Endothelial cell (in vitro differentiated cells): ENCODE results near the gene TP53. TPM values are rescaled to one million over a fixed set of nuclear protein-coding genes. Genes with fewer than 3 reads are reported as not detected.

Experiments
- DNase-seq: peaks from one replicate; pipeline ENCODE4 v3.0.0; 2021; ENCODE audit warnings: low spot score
- H3K27ac Mint-ChIP-seq: one replicate; pipeline ENCODE4 v1.8.0; 2021; ENCODE audit warnings: mixed read lengths, inconsistent platforms; ENCODE audit not compliant: unreplicated experiment
- H3K27me3 Mint-ChIP-seq: one replicate; pipeline ENCODE4 v1.8.0; 2021; ENCODE audit warnings: mild to moderate bottlenecking, moderate library complexity, mixed read lengths, inconsistent platforms; ENCODE audit not compliant: unreplicated experiment
- H3K36me3 Mint-ChIP-seq: one replicate; pipeline ENCODE4 v1.8.0; 2021; ENCODE audit warnings: mild to moderate bottlenecking, low read depth, mixed read lengths, inconsistent platforms; ENCODE audit not compliant: unreplicated experiment
- H3K4me1 Mint-ChIP-seq: one replicate; pipeline ENCODE4 v1.8.0; 2021; ENCODE audit warnings: mild to moderate bottlenecking, mixed read lengths, inconsistent platforms; ENCODE audit not compliant: unreplicated experiment
- H3K4me3 Mint-ChIP-seq: one replicate; pipeline ENCODE4 v1.8.0; 2021; ENCODE audit warnings: mild to moderate bottlenecking, mixed read lengths, inconsistent platforms; ENCODE audit not compliant: unreplicated experiment
- H3K9me3 Mint-ChIP-seq: one replicate; pipeline ENCODE4 v1.8.0; 2021; ENCODE audit warnings: mixed read lengths, inconsistent platforms; ENCODE audit not compliant: unreplicated experiment
- long read RNA-seq: library from polyadenylated mRNA; unstranded; transcript quantifications from one replicate; pipeline ENCODE4 v2.0.0, GENCODE V29; 2020; ENCODE audit not compliant: unreplicated experiment
- total RNA-seq: library from RNA; stranded (reverse); fragmentation: NEBNext Ultra II Directional; extraction: Animal tissue kit (Norgen Biotek cat#: 25700); gene quantifications from one replicate; pipeline ENCODE4 v1.2.1, GENCODE V29; 2021; ENCODE audit not compliant: unreplicated experiment
- TF ChIP-seq, protein P1 (sequence below): fragments of 200-600 bp; sonication (generic); IDR thresholded peaks from one replicate; pipeline ENCODE4 v1.5.0; 2021; ENCODE audit warnings: antibody characterized with exemption; ENCODE audit not compliant: unreplicated experiment

The TP53 gene
- total RNA-seq = 95.5 TPM
- long read RNA-seq, transcript TP53-227 (11 exons, 2,579 nt) = major isoform, 24 of 35 reads
- long read RNA-seq, partial matches to known transcripts = 4 of 35 reads
- long read RNA-seq, other reads (novel, unspliced or antisense) = 6 of 35 reads

DNA sequence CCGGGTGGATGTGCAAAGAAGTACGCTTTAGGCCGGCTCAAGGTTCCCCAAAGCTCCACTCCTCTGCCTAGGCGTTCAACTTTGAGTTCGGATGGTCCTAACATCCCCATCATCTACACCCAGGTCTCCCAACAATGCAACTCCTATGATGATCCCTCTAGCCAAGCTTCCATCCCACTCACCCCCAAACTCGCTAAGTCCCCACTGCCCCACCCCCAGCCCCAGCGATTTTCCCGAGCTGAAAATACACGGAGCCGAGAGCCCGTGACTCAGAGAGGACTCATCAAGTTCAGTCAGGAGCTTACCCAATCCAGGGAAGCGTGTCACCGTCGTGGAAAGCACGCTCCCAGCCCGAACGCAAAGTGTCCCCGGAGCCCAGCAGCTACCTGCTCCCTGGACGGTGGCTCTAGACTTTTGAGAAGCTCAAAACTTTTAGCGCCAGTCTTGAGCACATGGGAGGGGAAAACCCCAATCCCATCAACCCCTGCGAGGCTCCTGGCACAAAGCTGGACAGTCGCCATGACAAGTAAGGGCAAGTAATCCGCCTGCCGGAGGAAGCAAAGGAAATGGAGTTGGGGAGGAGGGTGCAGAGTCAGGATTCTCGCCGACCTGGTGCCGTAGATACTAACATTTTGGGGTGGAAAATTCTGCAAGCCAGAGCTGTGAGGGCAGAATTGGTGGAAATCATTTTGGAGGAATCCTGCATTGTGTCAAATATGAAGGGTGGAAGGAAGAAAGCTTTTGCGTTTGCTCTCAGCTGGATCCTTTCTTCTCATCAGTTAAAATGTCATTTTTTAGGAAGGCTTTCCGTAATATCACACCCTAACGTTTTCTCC, at the start of gene TP53:
TSS of gene TP53 (minus strand) at position 419 of the 836 bp plus-strand sequence. CDS start 10,896 bp downstream, outside the sequence.
- Mint-ChIP-seq H3K4me1 (peaks cover 24% of the 10 kb centered on the region), H3K36me3 (peaks cover 7% of the 10 kb centered on the region), H3K9me3 (peaks cover 3% of the 10 kb centered on the region), H3K27me3 (peaks cover 8% of the 10 kb centered on the region), H3K4me3 (peak within 1 kb of the TSS; percentile 96), H3K27ac (peak within 1 kb of the TSS; percentile 100)
- TF ChIP-seq, protein P1, sequence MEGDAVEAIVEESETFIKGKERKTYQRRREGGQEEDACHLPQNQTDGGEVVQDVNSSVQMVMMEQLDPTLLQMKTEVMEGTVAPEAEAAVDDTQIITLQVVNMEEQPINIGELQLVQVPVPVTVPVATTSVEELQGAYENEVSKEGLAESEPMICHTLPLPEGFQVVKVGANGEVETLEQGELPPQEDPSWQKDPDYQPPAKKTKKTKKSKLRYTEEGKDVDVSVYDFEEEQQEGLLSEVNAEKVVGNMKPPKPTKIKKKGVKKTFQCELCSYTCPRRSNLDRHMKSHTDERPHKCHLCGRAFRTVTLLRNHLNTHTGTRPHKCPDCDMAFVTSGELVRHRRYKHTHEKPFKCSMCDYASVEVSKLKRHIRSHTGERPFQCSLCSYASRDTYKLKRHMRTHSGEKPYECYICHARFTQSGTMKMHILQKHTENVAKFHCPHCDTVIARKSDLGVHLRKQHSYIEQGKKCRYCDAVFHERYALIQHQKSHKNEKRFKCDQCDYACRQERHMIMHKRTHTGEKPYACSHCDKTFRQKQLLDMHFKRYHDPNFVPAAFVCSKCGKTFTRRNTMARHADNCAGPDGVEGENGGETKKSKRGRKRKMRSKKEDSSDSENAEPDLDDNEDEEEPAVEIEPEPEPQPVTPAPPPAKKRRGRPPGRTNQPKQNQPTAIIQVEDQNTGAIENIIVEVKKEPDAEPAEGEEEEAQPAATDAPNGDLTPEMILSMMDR = no peak
- peak; percentile 74 for DNase-seq

DNA sequence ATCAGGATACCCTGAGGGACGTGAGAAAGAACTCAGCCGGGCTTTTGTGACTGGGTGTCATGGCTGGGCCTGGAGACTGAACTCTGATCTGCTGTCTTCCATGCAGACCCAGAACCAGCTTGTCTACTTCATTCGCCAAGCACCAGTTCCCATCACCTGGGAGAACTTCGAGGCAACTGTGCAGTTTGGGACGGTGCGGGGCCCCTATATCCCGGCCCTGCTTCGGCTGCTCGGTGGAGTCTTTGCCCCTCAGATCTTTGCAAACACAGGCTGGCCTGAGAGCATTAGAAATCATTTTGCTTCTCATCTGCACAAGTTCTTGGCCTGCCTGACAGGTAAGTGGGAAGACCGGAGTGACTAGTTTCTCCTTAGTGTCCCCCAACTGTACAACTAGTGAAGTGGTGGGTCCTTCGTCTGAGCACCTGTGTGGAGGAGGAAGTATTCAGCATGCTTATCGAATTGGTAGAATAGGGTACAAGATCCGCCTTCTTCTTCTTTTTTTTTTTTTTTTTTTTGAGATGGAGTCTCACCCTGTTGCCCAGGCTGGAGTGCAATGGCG, 45.8 kb upstream of the TP53 start:
- DNase-seq = no peak
- Mint-ChIP-seq H3K4me3 (no peak overlapping the region), H3K27ac (no peak overlapping the region)

DNA sequence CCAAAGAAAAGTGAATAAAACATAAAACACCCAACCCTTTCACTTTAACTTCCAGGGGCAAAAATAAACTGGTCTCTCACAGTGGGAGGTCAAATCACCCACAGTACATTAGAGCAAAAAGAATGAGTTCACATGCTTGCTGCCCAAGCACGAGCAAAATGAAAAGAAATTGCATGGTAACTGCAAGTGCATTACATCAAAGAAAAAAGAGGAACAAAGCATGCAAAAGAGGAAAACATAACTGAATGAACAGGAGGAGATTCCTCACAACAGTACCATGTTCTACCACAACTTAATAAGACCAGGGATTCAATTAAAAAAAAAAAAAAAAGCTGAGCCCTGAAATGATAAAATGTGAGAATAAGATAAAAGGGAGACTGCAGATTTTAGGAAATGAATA, 42.5 kb upstream of the TP53 start:
- DNase-seq = no peak
- TF ChIP-seq, protein P1 = no peak
- Mint-ChIP-seq H3K4me1 (no peaks in the 10 kb centered on the region), H3K27me3 (no peaks in the 10 kb centered on the region), H3K36me3 (no peaks in the 10 kb centered on the region), H3K27ac (no peak overlapping the region), H3K9me3 (no peaks in the 10 kb centered on the region), H3K4me3 (no peak overlapping the region)

More for the DNA sequence above, 45.8 kb upstream of the TP53 start:
- Mint-ChIP-seq H3K27me3 (peaks cover 1% of the 10 kb centered on the region), H3K4me1 (no peaks in the 10 kb centered on the region), H3K9me3 (no peaks in the 10 kb centered on the region), H3K36me3 (no peaks in the 10 kb centered on the region)
- TF ChIP-seq, protein P1 = no peak

DNA sequence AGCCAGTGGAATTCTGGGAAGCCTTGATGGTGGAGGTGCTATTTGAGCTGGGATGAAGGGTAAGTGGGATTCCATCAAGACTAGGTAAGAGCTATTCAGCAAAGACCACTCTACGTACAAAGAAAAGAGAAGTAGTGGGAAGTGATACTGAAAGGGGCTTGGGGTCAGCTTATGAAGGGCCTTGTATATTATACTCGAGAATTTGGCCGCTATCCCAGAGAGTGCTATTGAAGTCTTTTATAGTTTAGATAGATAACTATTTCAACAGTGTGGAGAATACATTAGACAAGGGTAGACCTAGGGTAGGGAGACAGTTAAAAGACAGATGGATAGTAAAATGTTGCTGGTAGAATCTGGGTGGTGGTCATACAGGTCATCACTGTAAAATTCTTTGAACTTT, 40.6 kb upstream of the TP53 start:
- no peak for DNase-seq
- TF ChIP-seq, protein P1 = no peak
- Mint-ChIP-seq H3K4me3 (no peak overlapping the region), H3K4me1 (no peaks in the 10 kb centered on the region), H3K27me3 (no peaks in the 10 kb centered on the region), H3K9me3 (no peaks in the 10 kb centered on the region), H3K27ac (no peak overlapping the region), H3K36me3 (no peaks in the 10 kb centered on the region)

DNA sequence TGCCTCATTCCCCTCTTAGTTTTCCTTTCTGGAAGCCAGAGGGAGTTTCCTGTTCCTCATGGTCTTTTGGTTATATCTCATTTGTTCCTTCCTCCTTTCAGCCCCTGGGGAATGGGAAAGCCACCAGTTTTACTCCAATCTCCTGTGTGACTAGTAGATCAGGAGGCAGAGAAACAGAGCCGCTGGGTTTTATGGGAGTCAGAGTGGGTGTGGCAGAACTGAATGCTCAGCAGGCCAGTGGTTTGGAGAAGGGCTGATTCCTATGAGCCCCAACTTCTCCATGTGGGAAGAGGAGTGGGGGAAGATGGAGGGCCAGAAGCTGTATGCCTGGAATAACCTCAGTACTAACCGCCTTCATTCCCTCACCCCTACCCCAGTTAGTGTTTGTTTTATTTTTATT, 34.3 kb upstream of the TP53 start:
- H3K27ac Mint-ChIP-seq = peak overlapping the region; percentile 61
- no peaks in the 10 kb centered on the region for H3K9me3 Mint-ChIP-seq
- H3K36me3 Mint-ChIP-seq = no peaks in the 10 kb centered on the region
- DNase-seq = no peak
- TF ChIP-seq, protein P1 = no peak
- peaks cover 23% of the 10 kb centered on the region for H3K4me1 Mint-ChIP-seq
- peak overlapping the region; percentile 76 for H3K4me3 Mint-ChIP-seq
- H3K27me3 Mint-ChIP-seq = peaks cover 2% of the 10 kb centered on the region
